ENCODE data around the gene ICAM3. TPM values are rescaled to one million over a fixed set of nuclear protein-coding genes. Genes with fewer than 3 reads are reported as not detected.

The ICAM3 gene
- total RNA-seq, 1 experiment from 2014 or later, result 28.3 TPM

GRCh38 chr19:10285393-10285792 is 54.0 kb downstream of the ICAM3 start:
- Histone ChIP-seq H3K23ac (ENCODE audit: insufficient read length, low read depth, low read length) (no peak overlapping the region), H2AK5ac (ENCODE audit: insufficient read length, low read length) (no peak overlapping the region), H3K9ac (ENCODE audit: extremely low read depth, insufficient read length, low read length) (no peak overlapping the region), H3K14ac (ENCODE audit: insufficient read depth, low read length) (no peak overlapping the region), H2BK12ac (ENCODE audit: insufficient read length, low read depth, low read length) (no peak overlapping the region), H2AFZ (ENCODE audit: low read length) (no peak overlapping the region), H2BK5ac (ENCODE audit: insufficient read length, low read length) (no peak overlapping the region), H2BK15ac (ENCODE audit: low read depth, low read length) (no peak overlapping the region), H3K79me1 (ENCODE audit: insufficient read depth, low read depth, low read length, poor library complexity, severe bottlenecking) (no peaks in the 10 kb centered on the region), H3K79me2 (ENCODE audit: insufficient read depth, low read length) (no peaks in the 10 kb centered on the region), H4K5ac (ENCODE audit: insufficient read length, low read depth, low read length) (no peak overlapping the region), H3K4me2 (ENCODE audit: insufficient read depth, insufficient read length, low read length) (no peak overlapping the region), H4K8ac (replicated peaks; ENCODE audit: insufficient read length, low read depth, low read length) (no peak overlapping the region), H3K4me1 (ENCODE audit: insufficient read depth, low read length) (no peaks in the 10 kb centered on the region), H3K18ac (ENCODE audit: insufficient read length, low read depth, low read length) (no peak overlapping the region), H2BK120ac (ENCODE audit: low read depth, low read length, poor library complexity, severe bottlenecking) (no peak overlapping the region), H3T11ph (ENCODE audit: low read length) (no peak overlapping the region), H3K9me3 (ENCODE audit: control insufficient read depth, low read depth, low read length) (no peaks in the 10 kb centered on the region), H3K23me2 (ENCODE audit: insufficient read length, low read depth, low read length, poor library complexity, severe bottlenecking) (peaks cover 21% of the 10 kb centered on the region), H3K56ac (ENCODE audit: insufficient read length, low read depth, low read length) (no peak overlapping the region), H4K91ac (ENCODE audit: insufficient read length, low read depth, low read length) (no peak overlapping the region), H3K27ac (ENCODE audit: insufficient read length, low read depth, low read length) (no peak overlapping the region), H4K20me1 (ENCODE audit: control insufficient read depth, insufficient read depth, insufficient read length) (no peaks in the 10 kb centered on the region), H3K27me3 (ENCODE audit: insufficient read depth, low read length) (peaks cover 14% of the 10 kb centered on the region; the same call in 1 of the 2 replicates), H3K4ac (ENCODE audit: low read depth, low read length) (no peak overlapping the region), H2BK20ac (ENCODE audit: low read depth, low read length, poor library complexity, severe bottlenecking) (no peak overlapping the region)
- no peak overlapping the region for H3K4me3 Mint-ChIP-seq
- no peak overlapping the region; a peak in 1 of 7 replicates for H3K27ac Mint-ChIP-seq
- no CpG with 5 or more reads among the region's 4 CpGs for WGBS (ENCODE audit: extremely low coverage, insufficient read length, low lambda C conversion rate)
- DNase-seq, result no peak
- H3K27me3 Mint-ChIP-seq (ENCODE audit: low read depth), result peaks cover 54% of the 10 kb centered on the region
- peaks cover 0 to 7% (median 0%) of the 10 kb centered on the region in 3 experiments; a peak in 3 of 7 replicates for H3K36me3 Mint-ChIP-seq (ENCODE audit: insufficient read depth in 1 of 3, low read depth in 3 of 3)
- peaks cover 0 to 3% of the 10 kb centered on the region in 2 experiments; a peak in 2 of 5 replicates for H3K9me3 Mint-ChIP-seq
- H3K4me1 Mint-ChIP-seq, result peaks cover 7 to 26% of the 10 kb centered on the region in 2 experiments
- no peak for TF ChIP-seq CTCF (conservative IDR thresholded peaks at IDR 0.05)

Data from H9 (cell line).